ENCODE results near the gene FGR. TPM values are rescaled to one million over a fixed set of nuclear protein-coding genes. Genes with fewer than 3 reads are reported as not detected.

The FGR gene
- total RNA-seq, 1 donor from 2014 or later, result not detected

- H3K4me1 ChIP-seq (ENCODE audit: insufficient read depth, low read length), result peaks cover 36% of the 10 kb centered on the region
- Mint-ChIP-seq H3K4me1 (ENCODE audit: low read depth, unreplicated experiment) (peaks cover 40% of the 10 kb centered on the region), H3K9me3 (ENCODE audit: unreplicated experiment) (no peaks in the 10 kb centered on the region), H3K36me3 (ENCODE audit: low read depth, unreplicated experiment) (no peaks in the 10 kb centered on the region), H3K4me3 (ENCODE audit: unreplicated experiment) (peak overlapping the region; percentile 89), H3K27ac (ENCODE audit: unreplicated experiment) (peak overlapping the region; percentile 86), H3K27me3 (ENCODE audit: low read depth, unreplicated experiment) (no peaks in the 10 kb centered on the region)
- peak overlapping the region; percentile 81 for H3K9ac ChIP-seq (ENCODE audit: low read length)
- no peaks in the 10 kb centered on the region for H3K27me3 ChIP-seq (ENCODE audit: insufficient read depth, low read length)
- peaks cover 30% of the 10 kb centered on the region for H4K20me1 ChIP-seq (ENCODE audit: insufficient read depth, low read length)
- DNase-seq (ENCODE audit: low read depth) (no peak), FAIRE-seq (no peak)
- peaks cover 35% of the 10 kb centered on the region for H3K79me2 ChIP-seq (ENCODE audit: insufficient read depth, low read length)
- peak overlapping the region; percentile 82 for H2AFZ ChIP-seq (ENCODE audit: low read depth, low read length)
- H3K36me3 ChIP-seq (ENCODE audit: insufficient read depth, low read length), result no peaks in the 10 kb centered on the region
- TF ChIP-seq CTCF (IDR thresholded peaks at IDR 0.05; ENCODE audit: insufficient read depth, low read depth, low read length), result no peak
- no peak for TF ChIP-seq EZH2 (IDR thresholded peaks at IDR 0.05; ENCODE audit: insufficient read depth, low read length)
- H3K4me3 ChIP-seq (ENCODE audit: insufficient read depth, low read depth, low read length), result peak overlapping the region; percentile 72
- H3K27ac ChIP-seq (ENCODE audit: low read depth, low read length), result no peak overlapping the region
- H3K4me2 ChIP-seq (ENCODE audit: low read length), result peak overlapping the region; percentile 97
- no peaks in the 10 kb centered on the region for H3K9me3 ChIP-seq (ENCODE audit: insufficient read depth, low read depth, low read length)
Measured at GRCh38 chr1:27604579-27605299, 30.2 kb downstream of the FGR start.

DNA sequence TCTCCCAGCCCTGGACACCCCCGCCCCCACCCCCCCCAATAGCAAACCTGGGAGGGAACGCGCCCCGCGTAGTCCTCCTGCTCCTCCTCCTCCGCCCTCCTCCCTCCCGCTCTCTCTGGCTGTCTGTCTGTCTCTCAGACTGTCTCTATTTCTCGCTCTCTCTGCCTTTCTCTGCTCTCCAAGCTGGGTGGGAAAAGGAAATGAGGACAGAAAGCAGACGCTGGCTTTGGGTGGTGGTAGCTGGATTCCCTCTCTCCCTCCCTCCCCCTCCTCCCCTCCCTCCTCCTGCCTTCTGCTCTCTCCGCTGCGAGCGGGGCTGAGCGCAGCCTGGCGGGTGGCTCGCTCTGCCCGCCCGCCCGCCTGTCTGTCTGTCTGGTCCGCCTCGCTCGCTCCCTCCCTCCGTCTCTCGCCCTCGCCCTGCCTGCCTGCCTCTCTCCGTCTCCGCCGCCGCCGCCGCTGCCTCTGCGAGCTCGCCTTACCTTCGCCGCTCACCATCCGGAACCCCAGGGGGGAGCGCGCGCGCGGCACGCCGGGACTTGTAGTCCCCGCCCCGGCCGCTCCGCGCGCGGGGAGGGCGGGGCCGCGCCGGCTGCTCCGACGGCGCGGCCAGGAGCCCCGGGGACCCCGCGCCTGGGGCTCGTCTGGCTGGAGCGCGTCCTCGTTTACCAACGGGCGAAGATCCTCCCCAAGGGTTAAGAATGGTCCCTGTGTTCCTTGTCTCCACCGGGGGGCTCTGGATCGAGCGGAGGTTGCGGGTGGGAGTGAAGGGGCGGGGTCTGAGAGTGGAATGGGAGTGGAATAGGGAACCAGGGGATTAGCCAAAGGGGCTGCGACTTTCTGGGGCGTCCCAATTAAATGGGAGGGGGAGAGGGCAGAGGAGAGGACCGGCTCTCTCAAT is 31.1 kb downstream of the FGR start, which contains the start of gene AHDC1:
AHDC1 (minus strand) TSS at position 464 of the 898 bp plus-strand sequence. CDS start 52,029 bp downstream, outside the sequence.
- H3K9ac ChIP-seq (ENCODE audit: low read length), result peak within 1 kb of the TSS; percentile 81
- FAIRE-seq, result no peak
- H3K27ac ChIP-seq (ENCODE audit: low read depth, low read length), result peak within 1 kb of the TSS; percentile 53
- H3K27ac Mint-ChIP-seq (ENCODE audit: unreplicated experiment), result peak within 1 kb of the TSS; percentile 86
- H2AFZ ChIP-seq (ENCODE audit: low read depth, low read length), result peak within 1 kb of the TSS; percentile 82
- peaks cover 42% of the 10 kb centered on the region for H3K79me2 ChIP-seq (ENCODE audit: insufficient read depth, low read length)
- no peaks in the 10 kb centered on the region for H3K27me3 Mint-ChIP-seq (ENCODE audit: low read depth, unreplicated experiment)
- no peaks in the 10 kb centered on the region for H3K9me3 ChIP-seq (ENCODE audit: insufficient read depth, low read depth, low read length)
- H3K4me3 Mint-ChIP-seq (ENCODE audit: unreplicated experiment), result peak within 1 kb of the TSS; percentile 93
- H3K4me1 Mint-ChIP-seq (ENCODE audit: low read depth, unreplicated experiment), result peaks cover 44% of the 10 kb centered on the region
- TF ChIP-seq EZH2 (IDR thresholded peaks at IDR 0.05; ENCODE audit: insufficient read depth, low read length), result no peak
- TF ChIP-seq CTCF (IDR thresholded peaks at IDR 0.05; ENCODE audit: insufficient read depth, low read depth, low read length), result no peak
- no peaks in the 10 kb centered on the region for H3K9me3 Mint-ChIP-seq (ENCODE audit: unreplicated experiment)
- peaks cover 44% of the 10 kb centered on the region for H3K4me1 ChIP-seq (ENCODE audit: insufficient read depth, low read length)
- H3K4me2 ChIP-seq (ENCODE audit: low read length), result peak within 1 kb of the TSS; percentile 97
- H3K36me3 Mint-ChIP-seq (ENCODE audit: low read depth, unreplicated experiment), result no peaks in the 10 kb centered on the region
- H3K27me3 ChIP-seq (ENCODE audit: insufficient read depth, low read length), result no peaks in the 10 kb centered on the region
- peak within 1 kb of the TSS; percentile 72 for H3K4me3 ChIP-seq (ENCODE audit: insufficient read depth, low read depth, low read length)
- DNase-seq (ENCODE audit: low read depth), result peak; percentile 78
- H4K20me1 ChIP-seq (ENCODE audit: insufficient read depth, low read length), result peaks cover 38% of the 10 kb centered on the region
- H3K36me3 ChIP-seq (ENCODE audit: insufficient read depth, low read length), result no peaks in the 10 kb centered on the region

Data from astrocyte (in vitro differentiated cells and primary cell).